NCI-H2029 treated with DMSO at 0.1 percent for 48 hours (cell line): Measurements from ENCODE around the gene CDAN1.

Source experiments
- DNase-seq: peaks from one replicate; lab custom pipeline; 2025; lab: John Stamatoyannopoulos, UW

CDAN1 gene

DNA sequence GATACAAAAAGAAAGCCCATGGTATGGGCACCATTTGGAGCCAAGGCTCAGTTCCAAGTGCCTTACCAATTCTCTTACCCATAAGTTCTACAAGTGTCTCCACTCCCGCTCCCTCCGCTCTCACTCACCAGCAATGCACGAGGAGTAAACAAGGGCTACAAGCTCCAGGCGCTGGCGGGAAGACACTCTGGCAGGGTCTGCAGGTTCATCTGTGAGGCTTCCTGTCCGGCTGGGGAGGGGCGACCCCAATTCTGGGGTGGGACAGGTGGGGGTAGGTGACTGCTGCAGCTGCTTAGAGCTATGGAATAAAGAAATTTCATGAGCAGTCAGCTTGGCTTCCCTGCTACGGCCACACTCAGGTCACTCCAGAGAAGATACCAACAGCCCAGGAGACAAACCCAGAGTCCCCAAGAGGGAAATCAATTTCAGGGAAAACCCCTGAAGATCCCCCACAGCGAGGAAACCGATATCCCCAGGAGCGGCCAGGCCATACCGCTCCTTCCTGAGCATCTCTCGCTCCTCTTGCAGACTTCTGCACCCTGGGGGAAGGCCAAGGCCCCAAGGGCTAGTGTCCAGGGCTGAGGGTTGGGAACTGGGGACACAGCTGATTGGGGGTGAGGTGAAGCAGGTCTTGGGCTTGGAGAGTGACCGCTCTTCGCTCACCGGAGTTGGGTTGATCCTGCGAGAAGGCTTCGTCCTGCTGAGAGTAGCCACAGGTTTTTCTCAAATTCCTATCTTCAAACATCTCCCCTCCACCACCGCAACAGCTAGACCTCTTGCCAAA lies 1.4 kb downstream of the CDAN1 start:
- DNase-seq, result no peak

DNA sequence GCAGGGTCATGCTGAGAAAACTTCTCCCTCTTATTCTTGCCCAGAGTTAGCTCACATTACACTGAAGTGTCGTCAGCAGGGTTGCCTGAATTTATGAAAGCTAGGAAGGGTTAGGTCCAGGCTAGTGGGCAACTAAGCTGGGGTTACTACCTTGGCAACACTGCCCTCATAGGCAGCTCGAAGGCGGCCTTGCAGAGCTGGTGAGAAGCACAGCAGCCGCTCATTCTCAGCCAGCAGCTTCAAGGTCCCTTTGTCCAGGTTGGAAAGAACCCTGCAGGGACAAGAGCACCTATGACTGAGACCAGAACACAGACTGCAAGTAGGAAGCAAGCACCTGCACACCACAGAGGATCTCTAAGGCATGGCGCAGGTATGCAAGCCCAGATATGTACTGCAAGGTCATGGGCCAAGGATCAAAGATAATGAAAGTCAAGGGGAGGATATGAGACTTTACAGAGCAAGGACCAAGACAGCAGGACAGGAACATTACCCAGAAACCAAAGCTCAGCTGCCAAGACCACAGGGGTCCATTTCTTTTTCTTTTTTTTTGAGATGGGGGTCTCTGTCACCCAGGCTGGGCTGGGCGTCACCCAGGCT lies 2.8 kb downstream of the CDAN1 start:
- DNase-seq, result no peak

- DNase-seq, result no peak
Measured at GRCh38 chr15:42733027-42733426, 3.9 kb downstream of the CDAN1 start.

DNA sequence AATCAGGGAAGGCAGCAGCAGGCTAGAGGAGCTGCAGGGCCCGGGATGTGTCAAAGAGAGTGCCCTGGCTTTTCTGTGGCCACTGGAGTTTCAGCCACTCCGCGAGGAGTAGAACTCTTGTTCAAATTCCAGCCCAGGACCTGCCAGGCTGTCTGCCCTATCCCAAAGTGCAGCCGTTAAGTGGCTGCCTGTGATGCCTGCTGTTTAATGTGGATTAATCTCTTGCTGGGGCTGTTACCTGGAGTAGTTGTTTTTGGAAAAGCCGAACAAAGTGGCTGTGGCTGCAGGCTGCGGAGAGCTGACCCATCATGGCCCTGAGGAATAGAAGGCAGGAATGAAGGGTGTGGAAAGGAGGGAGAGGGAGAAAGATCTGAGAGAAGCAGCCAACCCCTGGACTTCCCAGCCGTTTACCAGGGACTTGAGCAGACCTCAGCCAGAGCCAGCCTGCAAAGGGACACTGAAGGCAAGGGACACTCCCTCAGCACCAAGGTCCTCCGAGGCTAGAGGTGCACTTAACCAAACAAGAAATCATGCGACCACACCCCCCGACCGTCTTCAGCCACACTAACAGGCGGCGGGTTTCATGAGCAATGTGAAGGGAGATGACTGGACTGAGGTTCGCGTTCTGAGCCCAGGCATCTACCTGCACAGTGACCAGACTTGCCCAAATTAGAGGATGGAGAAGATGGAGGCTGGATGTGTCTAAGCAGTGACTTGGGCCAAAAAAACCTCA lies 4.7 kb downstream of the CDAN1 start:
- DNase-seq, result no peak

DNA sequence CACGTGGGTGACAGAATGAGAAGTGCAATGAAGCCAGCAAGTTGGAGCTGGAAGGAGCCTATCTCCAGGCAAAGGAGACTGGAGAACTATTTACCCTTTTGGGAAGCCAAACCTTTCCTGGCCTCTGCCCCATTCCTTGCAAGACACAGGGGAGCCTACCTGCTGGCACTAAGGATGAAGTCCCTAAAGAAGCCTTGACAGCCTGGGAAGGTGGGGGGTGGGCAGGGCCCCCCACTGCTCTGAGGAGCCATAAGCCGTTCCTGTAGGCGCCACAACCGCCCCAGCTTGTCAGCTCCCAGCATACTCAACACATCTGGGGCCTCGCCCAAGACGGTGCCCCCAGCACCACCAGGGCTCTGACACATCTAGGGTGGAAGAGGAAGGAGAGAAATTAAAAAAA lies 5.5 kb downstream of the CDAN1 start:
- DNase-seq, result no peak

DNA sequence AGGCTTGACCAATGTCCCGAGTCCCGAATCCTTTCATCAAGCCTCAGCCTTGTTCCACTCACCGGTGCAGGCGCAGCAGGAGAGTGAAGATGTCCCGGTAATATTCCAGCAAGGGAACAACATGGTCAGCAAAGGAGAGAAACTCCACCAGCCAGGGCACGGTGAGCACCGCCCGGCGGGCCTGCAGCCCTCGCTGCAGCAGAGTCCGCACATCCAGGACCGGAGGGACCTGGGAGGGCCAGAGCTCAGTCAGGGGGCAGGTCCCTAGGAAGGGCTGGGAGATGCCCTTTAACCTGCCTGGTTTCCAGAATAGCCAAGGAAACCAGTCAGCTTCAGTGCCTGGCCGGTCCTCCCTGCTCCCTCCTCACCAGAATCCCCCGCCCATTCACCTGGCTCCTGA lies 6.4 kb downstream of the CDAN1 start:
- DNase-seq, result no peak

- DNase-seq, result no peak
Measured at GRCh38 chr15:42730135-42730534, 6.8 kb downstream of the CDAN1 start.

DNA sequence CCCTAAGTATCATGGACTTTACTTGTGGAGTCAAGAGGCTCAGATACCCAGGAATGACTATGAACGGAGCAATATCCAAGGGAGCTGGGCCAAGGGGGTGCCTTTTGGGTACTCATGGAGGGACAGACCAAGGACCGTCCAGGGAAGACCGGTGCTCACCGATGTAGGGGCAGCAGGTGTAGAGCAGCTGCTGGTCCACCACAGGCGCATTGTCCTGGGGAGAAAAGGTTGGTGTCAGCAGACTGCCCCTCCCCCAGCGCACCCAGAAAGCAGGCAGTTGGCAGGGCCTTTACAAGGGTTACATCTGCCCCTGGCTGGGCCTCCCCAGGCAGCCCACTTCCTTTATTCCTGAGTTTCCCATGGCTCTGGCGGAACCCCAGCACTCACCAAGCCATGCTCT lies 7.5 kb downstream of the CDAN1 start:
- no peak for DNase-seq

DNA sequence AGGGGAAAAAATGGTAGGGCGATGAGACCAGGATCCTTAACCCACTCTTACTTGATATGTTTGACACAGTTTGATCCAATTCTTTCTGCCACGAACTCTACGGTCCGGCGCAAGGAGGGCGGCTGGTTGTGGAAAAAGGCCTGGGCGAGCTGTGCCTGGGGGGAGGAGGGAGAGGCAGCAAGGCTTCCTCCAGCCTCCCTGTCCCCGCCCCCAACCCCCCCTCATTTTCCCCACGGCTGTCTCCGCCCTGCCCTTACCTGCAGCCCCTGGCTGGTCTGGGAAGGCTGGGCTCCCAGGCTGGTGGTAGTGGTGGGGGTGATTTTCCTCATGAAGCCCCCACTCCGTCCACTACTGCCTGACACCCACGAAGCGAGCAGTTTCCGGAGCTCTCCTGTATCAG lies 8.0 kb downstream of the CDAN1 start:
- DNase-seq, result no peak

DNA sequence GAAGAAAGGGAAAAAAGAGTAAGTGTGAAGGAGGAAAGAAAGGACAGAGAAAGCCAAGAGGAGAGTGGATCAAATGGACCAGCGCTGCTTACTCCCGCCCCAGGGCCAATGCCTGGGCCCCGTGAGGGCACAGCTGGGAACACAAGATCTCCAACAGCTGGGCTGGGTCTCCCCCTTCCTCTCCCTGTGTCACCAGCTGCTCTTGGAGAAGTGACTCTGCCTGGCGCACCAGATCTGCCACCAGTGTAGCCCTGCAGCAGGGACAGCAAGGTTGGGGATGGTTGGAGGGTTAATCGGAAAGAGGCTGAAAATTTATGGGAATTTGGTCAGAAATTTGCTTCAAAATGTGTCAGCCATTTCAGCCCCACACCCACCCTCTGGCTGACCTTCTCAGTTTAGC lies 8.4 kb downstream of the CDAN1 start:
- no peak for DNase-seq

DNA sequence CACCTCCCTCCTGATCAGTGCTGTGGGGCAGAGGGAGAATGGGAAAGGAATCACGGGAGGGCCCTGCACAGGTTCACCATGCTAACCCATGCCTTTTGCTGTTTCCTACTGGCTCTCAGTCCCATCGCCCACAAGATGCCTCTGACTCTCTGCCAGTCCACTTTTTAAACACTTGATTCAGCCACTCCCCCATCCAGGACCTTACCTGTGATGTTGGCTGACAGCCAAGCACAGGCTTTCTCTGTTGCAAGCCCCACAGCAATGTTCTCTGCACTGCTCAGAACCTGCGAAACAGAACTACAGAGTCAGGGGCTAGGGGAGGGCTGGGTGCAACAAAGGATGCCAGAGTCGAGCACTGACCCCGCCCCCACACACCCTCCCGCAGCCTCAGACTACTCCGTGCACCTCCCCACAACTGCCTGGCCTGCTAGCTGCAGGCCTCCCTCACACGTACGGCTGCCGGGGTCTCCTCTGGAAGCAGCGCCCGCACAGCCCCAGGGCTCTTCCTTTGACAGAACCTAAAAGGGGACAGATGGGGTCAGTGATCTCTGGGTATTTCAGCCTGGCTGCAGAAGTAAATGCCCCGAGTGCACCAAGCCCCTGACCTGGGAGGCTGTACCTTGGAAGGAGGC lies 9.1 kb downstream of the CDAN1 start:
- DNase-seq, result peak; percentile 15

GRCh38 chr15:42726114-42726513 lies 10.8 kb downstream of the CDAN1 start:
- no peak for DNase-seq

- DNase-seq, result no peak
Measured at GRCh38 chr15:42725331-42725903, 11.5 kb downstream of the CDAN1 start.

DNA sequence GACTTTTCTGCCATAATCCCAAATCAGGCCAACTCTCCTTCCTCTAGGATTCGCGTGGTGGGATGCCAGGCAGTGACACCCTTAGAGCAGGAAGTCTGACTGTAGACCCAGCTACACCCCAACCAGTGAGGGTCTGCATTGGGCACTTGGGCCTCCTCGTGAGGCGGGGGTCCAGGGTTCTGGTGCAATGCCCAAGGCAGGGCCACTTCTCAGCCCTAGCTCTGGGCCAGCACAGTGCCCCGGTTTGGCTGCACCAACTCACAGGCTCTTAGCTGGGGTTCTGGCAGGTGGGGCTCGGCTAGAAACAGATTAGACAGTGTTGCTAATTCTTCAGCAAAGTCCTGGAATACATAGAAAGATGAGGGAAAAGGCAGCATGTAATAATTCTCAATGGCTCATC lies 12.7 kb downstream of the CDAN1 start:
- no peak for DNase-seq

DNA sequence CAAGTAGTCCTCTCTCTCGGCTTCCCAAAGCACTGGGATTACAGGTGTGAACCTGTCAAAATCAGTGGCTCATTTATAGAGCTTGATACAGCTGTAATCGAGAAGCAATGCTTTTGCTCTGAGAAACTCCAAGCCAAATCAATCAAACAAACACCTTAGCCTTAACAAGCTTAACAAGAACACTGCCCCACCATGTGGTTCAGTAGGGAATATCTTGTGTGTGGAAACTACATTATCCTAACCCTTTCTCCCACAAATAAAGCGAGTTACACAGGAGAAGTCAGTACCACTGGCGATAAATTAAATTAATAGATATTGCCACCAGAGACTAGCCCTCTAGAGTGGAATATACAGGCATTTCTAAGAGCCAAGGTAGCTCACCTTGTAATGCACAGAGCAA lies 13.9 kb downstream of the CDAN1 start:
- DNase-seq, result no peak

GRCh38 chr15:42721916-42722315 lies 15.0 kb downstream of the CDAN1 start:
- DNase-seq, result no peak

DNA sequence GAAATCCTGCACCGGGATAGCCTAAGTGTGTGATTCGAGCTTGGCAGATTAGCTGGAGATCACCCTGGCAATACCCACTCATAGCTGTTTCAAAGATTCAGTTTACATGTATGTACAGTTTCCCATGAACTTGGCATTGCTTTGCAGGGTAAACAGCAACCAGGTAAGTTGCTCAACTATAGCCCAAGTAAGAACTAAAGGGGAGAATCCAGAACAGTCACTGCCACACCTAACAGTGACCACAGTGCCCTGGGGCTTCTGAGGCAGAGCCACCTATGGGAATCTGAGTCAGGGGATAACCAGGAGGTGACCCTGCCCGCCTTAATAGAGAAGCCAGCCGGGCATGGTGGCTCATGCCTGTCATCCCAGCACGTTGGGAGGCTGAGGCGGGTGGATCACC lies 15.9 kb downstream of the CDAN1 start:
- no peak for DNase-seq

- no peak for DNase-seq
Measured at GRCh38 chr15:42720071-42720470, 16.9 kb downstream of the CDAN1 start.

DNA sequence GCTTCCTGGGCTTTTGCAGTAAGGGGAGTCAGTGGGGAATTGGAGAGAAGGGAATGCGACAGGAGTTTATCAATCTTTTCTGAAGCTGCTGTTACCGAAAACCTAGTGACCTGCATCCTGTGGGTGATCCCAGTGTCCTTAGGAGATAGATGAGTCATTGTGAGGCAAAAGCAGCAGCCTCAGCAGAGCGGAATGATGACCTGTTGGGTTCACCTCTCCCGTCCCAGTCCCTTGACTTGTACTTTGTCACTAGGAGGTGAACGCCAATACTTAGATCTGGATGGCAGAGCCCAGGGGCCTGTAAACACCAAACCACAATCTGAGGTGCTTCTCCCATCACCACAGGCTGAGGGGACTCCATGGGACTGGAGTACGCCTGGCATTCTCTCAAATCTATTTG lies 17.9 kb downstream of the CDAN1 start:
- no peak for DNase-seq

DNA sequence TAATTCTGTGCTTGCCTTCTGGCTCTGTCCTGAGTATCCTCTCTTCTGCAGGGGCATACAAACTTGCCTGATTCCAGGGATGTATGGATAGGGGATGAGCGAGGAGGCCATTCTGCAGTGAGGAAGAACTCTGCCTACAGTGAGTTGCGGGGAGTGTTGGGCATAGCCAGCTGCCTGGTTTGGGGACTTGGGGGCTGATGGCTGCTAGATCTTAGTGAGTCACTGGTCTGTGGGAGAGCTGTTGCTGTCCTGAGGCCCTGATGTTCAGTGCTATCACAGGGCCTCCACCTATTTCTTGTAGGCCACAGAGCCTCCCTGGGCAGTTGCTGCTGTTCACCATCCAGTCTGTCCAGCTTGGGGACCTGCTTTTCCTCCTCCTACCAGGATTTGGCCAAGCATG lies 20.3 kb downstream of the CDAN1 start:
- no peak for DNase-seq

DNA sequence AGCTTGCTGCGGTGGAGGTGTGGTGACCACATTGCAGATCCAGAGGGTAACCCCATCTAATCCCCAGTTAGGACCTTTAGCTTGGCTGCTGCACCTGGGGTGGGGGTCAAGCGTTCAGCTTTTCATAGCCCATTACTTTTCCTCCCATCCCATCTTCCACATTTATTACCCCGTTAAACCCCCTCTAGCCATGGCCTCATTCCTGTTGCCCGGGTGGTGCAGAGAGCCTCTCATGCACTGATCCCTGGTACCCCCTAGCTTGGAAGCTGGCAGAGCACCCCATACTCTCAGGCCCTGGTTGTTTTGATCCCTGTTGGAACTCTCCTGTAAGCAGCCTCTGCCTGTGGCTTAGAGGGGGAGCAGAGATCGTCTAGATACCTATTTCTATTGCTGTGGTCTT lies 20.8 kb downstream of the CDAN1 start:
- no peak for DNase-seq

GRCh38 chr15:42712584-42712983 lies 24.3 kb downstream of the CDAN1 start:
- DNase-seq, result no peak

GRCh38 chr15:42711746-42712145 lies 25.2 kb downstream of the CDAN1 start:
- DNase-seq, result no peak
